Panc1 (cell line): ENCODE measurements around the gene BTG4. TPM values are rescaled to one million over a fixed set of nuclear protein-coding genes. Genes with fewer than 3 reads are reported as not detected.

Source experiments
- ATAC-seq: fragments of 200-7000 bp; cut with Tn5 transposase; 2 replicates; pipeline ENCODE4 v1.9.1; 2020; ENCODE audit warnings: mild to moderate bottlenecking, moderate library complexity
- BruUV-seq: library from RNA; stranded (reverse); fragments of 400-500 nt; replicated peaks from 2 replicates; lab custom pipeline; 2021; lab: Mats Ljungman, UMichigan
- CTCF ChIA-PET: fragments of 300-600 bp; sonication (Branson Sonifier 250); formaldehyde crosslinking; loops from one replicate; lab custom pipeline; 2022; ENCODE audit warnings: antibody characterized with exemption; lab: Charles Lee
- POLR2A ChIA-PET: fragments of 300-600 bp; sonication (Branson Sonifier 250); formaldehyde crosslinking; loops from one replicate; lab custom pipeline; 2022; ENCODE audit warnings: antibody characterized with exemption; lab: Charles Lee
- DNase-seq: peaks from one replicate; pipeline ENCODE4 v3.0.0-alpha.2; 2010; ENCODE audit warnings: low read depth, low spot score
- H3K27ac ChIP-seq: 2 replicates; pipeline ENCODE4 v1.5.1; 2011; ENCODE audit warnings: mild to moderate bottlenecking, low read length, inconsistent platforms
- H3K27me3 ChIP-seq: fragments of 200-500 bp; sonication (Bioruptor generic); 2 replicates; pipeline ENCODE4 v1.6.0; 2014; ENCODE audit warnings: low read length, inconsistent platforms; ENCODE audit not compliant: control insufficient read depth, insufficient read depth
- H3K36me3 ChIP-seq: fragments of 200-500 bp; sonication (Bioruptor generic); 2 replicates; pipeline ENCODE4 v1.5.1; 2014; ENCODE audit warnings: inconsistent platforms, mild to moderate bottlenecking, low read length, moderate library complexity; ENCODE audit not compliant: control insufficient read depth, insufficient read depth
- H3K4me1 ChIP-seq: 2 replicates; pipeline ENCODE4 v1.5.1; 2011; ENCODE audit warnings: inconsistent platforms, mild to moderate bottlenecking, low read length, moderate library complexity; ENCODE audit not compliant: control insufficient read depth, insufficient read depth
- H3K4me3 ChIP-seq, 2 experiments: 2 replicates each; pipeline ENCODE4 v1.5.1; 2011 to 2012; ENCODE audit warnings: low read depth in 2 of 2, low read length in 2 of 2, mild to moderate bottlenecking in 2 of 2, inconsistent platforms in 1 of 2, moderate library complexity in 1 of 2
- H3K9me3 ChIP-seq: fragments of 200-500 bp; sonication (Bioruptor generic); 2 replicates; pipeline ENCODE4 v1.5.1; 2014; ENCODE audit warnings: low read depth, mild to moderate bottlenecking, inconsistent platforms, low read length, moderate library complexity; ENCODE audit not compliant: control insufficient read depth, insufficient read depth
- CTCF ChIP-seq: fragments of 450-650 bp; IDR thresholded peaks from 2 replicates; pipeline ENCODE4 v1.5.1; 2017; ENCODE audit warnings: mild to moderate bottlenecking
- POLR2AphosphoS5 ChIP-seq: IDR thresholded peaks from 2 replicates; pipeline ENCODE4 v1.6.1; 2012; ENCODE audit warnings: mild to moderate bottlenecking, low read depth, low read length, moderate library complexity
- REST ChIP-seq, 2 experiments: IDR thresholded peaks; 2 replicates each; pipeline ENCODE4 v1.6.1; 2011 to 2012; ENCODE audit warnings: low read depth in 2 of 2, control low read depth in 1 of 2, low read length in 1 of 2, mild to moderate bottlenecking in 1 of 2, moderate library complexity in 1 of 2; ENCODE audit not compliant: insufficient read depth in 1 of 2
- SIN3A ChIP-seq: IDR thresholded peaks from 2 replicates; pipeline ENCODE4 v1.6.1; 2012; ENCODE audit warnings: low read depth, mild to moderate bottlenecking, low read length, moderate library complexity, borderline replicate concordance; ENCODE audit not compliant: insufficient read depth
- TCF7L2 ChIP-seq: IDR thresholded peaks from 2 replicates; pipeline ENCODE4 v1.6.1; 2011; ENCODE audit warnings: mild to moderate bottlenecking, low read depth, low read length, inconsistent platforms
- in situ Hi-C: cut with HindIII; loops from 2 replicates; pipeline ENCODE4 v1.10.0; 2016; ENCODE audit warnings: low sequenced_read_pairs, low pct_unique_long_range_greater_than_20kb
- intact Hi-C: fragments of 100-400 bp; cut with micrococcal nuclease; formaldehyde crosslinking; loops from one replicate; pipeline ENCODE4 v1.10.0; 2022; ENCODE audit not compliant: unreplicated experiment
- total RNA-seq: library from RNA; stranded (reverse); gene quantifications from one replicate; pipeline ENCODE4 v1.2.1, GENCODE V29; 2021; ENCODE audit not compliant: unreplicated experiment

The BTG4 gene
- total RNA-seq, 1 experiment from 2014 or later = not detected

- POLR2A ChIA-PET = no interaction called here
Observed at GRCh38 chr11:111549196-111549868, 37.1 kb upstream of the BTG4 start.

GRCh38 chr11:111548525-111548924 lies 36.3 kb upstream of the BTG4 start:
- TF ChIP-seq SIN3A = no peak
- no peaks in the 10 kb centered on the region for H3K9me3 ChIP-seq
- in situ Hi-C loops (no loop called here), intact Hi-C loops (no loop called here)
- DNase-seq (no peak), ATAC-seq (no peak)
- no peak overlapping the region for H3K4me3 ChIP-seq
- BruUV-seq = no TSS peak
- no peaks in the 10 kb centered on the region for H3K4me1 ChIP-seq
- no peaks in the 10 kb centered on the region for H3K36me3 ChIP-seq
- H3K27me3 ChIP-seq = no peaks in the 10 kb centered on the region; the same call in 1 of the 2 replicates
- CTCF ChIA-PET = no interaction called here
- POLR2A ChIA-PET = no interaction called here
- no peak overlapping the region for H3K27ac ChIP-seq

More at GRCh38 chr11:111549196-111549868, 37.1 kb upstream of the BTG4 start:
- Histone ChIP-seq H3K27ac (no peak overlapping the region), H3K36me3 (no peaks in the 10 kb centered on the region), H3K27me3 (no peaks in the 10 kb centered on the region; the same call in 1 of the 2 replicates), H3K4me1 (no peaks in the 10 kb centered on the region), H3K9me3 (no peaks in the 10 kb centered on the region), H3K4me3 (no peak overlapping the region)
- no peak for ATAC-seq
- TF ChIP-seq CTCF = no peak
- TF ChIP-seq POLR2AphosphoS5 = no peak
- TF ChIP-seq SIN3A = no peak
- no peak for TF ChIP-seq TCF7L2
- no peak for TF ChIP-seq REST (IDR thresholded peaks at IDR 0.05; ENCODE audit: insufficient read depth in 1 of 2, low read depth in 2 of 2, low read length in 1 of 2)
- no TSS peak for BruUV-seq
- CTCF ChIA-PET = no interaction called here
- in situ Hi-C loops = no loop called here
- no peak for DNase-seq
- intact Hi-C loops = no loop called here

GRCh38 chr11:111542606-111543275 lies 30.6 kb upstream of the BTG4 start:
- Histone ChIP-seq H3K4me3 (no peak overlapping the region; a peak in 1 of 4 replicates), H3K27me3 (peaks cover 21% of the 10 kb centered on the region), H3K4me1 (peaks cover 7% of the 10 kb centered on the region; the same call in 1 of the 2 replicates), H3K27ac (no peak overlapping the region), H3K36me3 (no peaks in the 10 kb centered on the region), H3K9me3 (no peaks in the 10 kb centered on the region)
- no peak for ATAC-seq
- in situ Hi-C loops = no loop called here
- DNase-seq = no peak
- intact Hi-C loops = no loop called here
- CTCF ChIA-PET = no interaction called here
- POLR2A ChIA-PET = interaction anchor here (0.6 kb wide), 1 partner anchor 53 kb away, joined by 4 read pairs; no protein-coding TSS in a partner anchor
- no peak for TF ChIP-seq REST (IDR thresholded peaks at IDR 0.05; ENCODE audit: insufficient read depth in 1 of 2, low read depth in 2 of 2, low read length in 1 of 2)
- no peak for TF ChIP-seq CTCF
- no peak for TF ChIP-seq POLR2AphosphoS5
- TF ChIP-seq TCF7L2 = no peak
- TF ChIP-seq SIN3A = no peak
- no TSS peak for BruUV-seq
